Fibroblast of the aortic adventitia (primary cell): Measurements from ENCODE around the gene FGFBP1. TPM values are rescaled to one million over a fixed set of nuclear protein-coding genes. Genes with fewer than 3 reads are reported as not detected.

Experiments
- DNase-seq: peaks from one replicate; pipeline ENCODE4 v3.0.0-alpha.2; 2010; ENCODE audit warnings: low read depth
- H3K4me3 ChIP-seq: 2 replicates; pipeline ENCODE4 v1.5.1; 2011; ENCODE audit warnings: low read depth, mild to moderate bottlenecking, control low read depth, low read length, moderate library complexity
- total RNA-seq: library from RNA; depleted of rRNA; stranded (reverse); fragments of >200 nt; gene quantifications from 2 replicates; pipeline ENCODE4 v1.2.3, GENCODE V29; 2012; ENCODE audit warnings: low replicate concordance
- TF ChIP-seq, protein P1 (sequence below): IDR thresholded peaks from 2 replicates; pipeline ENCODE4 v1.5.1; 2011; ENCODE audit warnings: mild to moderate bottlenecking, low read length, control low read depth, inconsistent platforms; ENCODE audit not compliant: insufficient read depth

FGFBP1 gene
- not detected in 2 replicates for total RNA-seq

GRCh38 chr4:15938640-15939039 is at the start of gene FGFBP1:
Gene FGFBP1, minus strand, starts transcription at chr4:15938740. Its CDS starts 2,108 bp downstream, at chr4:15936632.
- H3K4me3 ChIP-seq = no peak within 1 kb of the TSS
- TF ChIP-seq, protein P1, sequence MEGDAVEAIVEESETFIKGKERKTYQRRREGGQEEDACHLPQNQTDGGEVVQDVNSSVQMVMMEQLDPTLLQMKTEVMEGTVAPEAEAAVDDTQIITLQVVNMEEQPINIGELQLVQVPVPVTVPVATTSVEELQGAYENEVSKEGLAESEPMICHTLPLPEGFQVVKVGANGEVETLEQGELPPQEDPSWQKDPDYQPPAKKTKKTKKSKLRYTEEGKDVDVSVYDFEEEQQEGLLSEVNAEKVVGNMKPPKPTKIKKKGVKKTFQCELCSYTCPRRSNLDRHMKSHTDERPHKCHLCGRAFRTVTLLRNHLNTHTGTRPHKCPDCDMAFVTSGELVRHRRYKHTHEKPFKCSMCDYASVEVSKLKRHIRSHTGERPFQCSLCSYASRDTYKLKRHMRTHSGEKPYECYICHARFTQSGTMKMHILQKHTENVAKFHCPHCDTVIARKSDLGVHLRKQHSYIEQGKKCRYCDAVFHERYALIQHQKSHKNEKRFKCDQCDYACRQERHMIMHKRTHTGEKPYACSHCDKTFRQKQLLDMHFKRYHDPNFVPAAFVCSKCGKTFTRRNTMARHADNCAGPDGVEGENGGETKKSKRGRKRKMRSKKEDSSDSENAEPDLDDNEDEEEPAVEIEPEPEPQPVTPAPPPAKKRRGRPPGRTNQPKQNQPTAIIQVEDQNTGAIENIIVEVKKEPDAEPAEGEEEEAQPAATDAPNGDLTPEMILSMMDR = no peak
- no peak for DNase-seq

- no peak for DNase-seq
- TF ChIP-seq, protein P1 = no peak
- H3K4me3 ChIP-seq = no peak overlapping the region
These were observed 49.7 kb upstream of the FGFBP1 start for GRCh38 chr4:15988222-15988621.

- H3K4me3 ChIP-seq = no peak overlapping the region
- TF ChIP-seq, protein P1 = no peak
- DNase-seq = no peak
These were observed 48.4 kb upstream of the FGFBP1 start for GRCh38 chr4:15986907-15987306.

GRCh38 chr4:15983610-15984009 is 45.1 kb upstream of the FGFBP1 start:
- no peak overlapping the region for H3K4me3 ChIP-seq
- DNase-seq = no peak
- TF ChIP-seq, protein P1 = no peak

DNA sequence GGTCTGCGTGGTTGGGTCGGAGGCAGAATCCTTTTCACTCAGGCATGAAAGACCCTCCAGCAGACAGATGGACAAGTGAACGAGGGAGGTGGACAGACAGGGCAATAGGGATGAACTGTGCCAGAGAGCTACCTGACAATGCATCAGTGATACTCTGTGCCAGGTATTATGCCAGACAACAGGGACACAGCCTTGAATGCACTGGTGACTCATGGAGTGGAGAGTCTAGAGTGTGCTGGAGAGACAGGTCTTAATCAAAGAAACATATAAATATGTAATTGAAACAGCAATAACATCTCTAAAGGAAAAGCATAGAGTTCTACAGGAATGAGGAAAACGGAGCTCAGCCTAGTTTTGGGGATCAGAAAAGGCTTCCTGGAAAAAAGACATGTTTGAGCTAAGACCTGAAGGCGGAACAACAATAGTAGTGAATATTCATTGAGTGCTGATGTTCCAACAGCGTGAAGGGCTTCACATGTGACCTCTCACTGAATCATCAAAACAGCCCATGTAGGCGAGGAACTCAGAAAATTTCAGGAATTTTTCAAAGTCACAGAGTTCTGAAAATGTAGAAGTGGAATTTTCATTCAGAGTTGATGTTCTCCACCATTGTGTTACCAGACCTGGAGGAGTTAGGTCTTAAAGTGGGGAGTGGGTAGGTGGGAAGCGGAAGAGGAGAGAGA is 44.4 kb upstream of the FGFBP1 start:
- no peak for DNase-seq
- TF ChIP-seq, protein P1 = no peak
- no peak overlapping the region for H3K4me3 ChIP-seq

DNA sequence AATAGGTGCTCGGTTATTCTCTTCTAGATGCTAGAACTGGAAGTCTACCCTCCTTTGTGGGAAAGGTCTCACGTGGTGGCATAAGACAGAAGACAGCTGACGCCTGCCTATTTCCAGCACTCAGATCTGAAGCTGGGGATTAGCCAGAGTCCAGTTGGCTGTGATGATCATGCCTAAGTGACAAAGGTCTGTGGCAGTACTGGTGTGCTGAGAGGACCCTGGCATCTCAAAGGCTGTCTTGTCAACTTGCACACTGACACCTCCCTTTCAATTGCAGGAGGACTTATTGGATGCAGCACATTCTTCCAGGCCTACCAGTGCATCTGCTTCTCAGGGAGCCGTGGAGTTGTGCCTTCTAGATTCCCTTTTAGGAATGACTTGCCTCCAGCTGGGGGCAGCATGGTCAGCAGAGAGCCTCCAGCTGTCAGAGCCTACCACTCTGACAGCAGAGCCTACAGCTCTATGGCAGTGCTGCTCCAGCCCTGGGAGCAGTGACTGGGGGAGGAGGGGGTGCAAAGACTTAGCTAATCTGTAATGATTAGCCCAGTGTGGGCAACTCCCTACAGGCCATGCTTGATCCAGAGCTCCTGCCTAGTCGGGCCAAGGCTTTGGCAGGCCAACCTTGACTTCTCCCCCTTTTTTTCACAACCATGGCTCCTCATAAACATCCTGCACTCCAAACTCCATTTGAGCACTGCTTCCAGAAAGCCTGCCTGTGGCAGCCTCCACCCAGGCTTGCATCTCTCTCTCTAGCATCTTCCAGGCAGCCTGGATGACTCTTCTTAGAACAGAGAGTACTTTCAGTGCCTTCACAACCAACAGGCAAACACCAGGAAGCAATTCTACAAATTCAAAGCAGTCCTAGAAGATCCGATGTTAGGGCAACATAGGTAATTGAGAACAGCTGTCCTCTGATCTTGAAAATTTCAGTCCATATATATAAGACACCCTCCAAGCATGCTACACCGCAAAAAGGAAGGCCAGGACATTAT is 38.2 kb upstream of the FGFBP1 start:
- TF ChIP-seq, protein P1 = no peak
- no peak for DNase-seq
- no peak overlapping the region for H3K4me3 ChIP-seq
